Activated gamma-delta T cell (primary cell): ENCODE data around the gene ACYP1.
"Not testable (repeated sequence)": the region's sequence is repeated elsewhere in the genome, so short reads cannot be mapped to it uniquely, and the experiment has no call there.

Source experiments
- DNase-seq: peaks from one replicate; lab custom pipeline; 2025; lab: John Stamatoyannopoulos, UW

ACYP1 gene

DNA sequence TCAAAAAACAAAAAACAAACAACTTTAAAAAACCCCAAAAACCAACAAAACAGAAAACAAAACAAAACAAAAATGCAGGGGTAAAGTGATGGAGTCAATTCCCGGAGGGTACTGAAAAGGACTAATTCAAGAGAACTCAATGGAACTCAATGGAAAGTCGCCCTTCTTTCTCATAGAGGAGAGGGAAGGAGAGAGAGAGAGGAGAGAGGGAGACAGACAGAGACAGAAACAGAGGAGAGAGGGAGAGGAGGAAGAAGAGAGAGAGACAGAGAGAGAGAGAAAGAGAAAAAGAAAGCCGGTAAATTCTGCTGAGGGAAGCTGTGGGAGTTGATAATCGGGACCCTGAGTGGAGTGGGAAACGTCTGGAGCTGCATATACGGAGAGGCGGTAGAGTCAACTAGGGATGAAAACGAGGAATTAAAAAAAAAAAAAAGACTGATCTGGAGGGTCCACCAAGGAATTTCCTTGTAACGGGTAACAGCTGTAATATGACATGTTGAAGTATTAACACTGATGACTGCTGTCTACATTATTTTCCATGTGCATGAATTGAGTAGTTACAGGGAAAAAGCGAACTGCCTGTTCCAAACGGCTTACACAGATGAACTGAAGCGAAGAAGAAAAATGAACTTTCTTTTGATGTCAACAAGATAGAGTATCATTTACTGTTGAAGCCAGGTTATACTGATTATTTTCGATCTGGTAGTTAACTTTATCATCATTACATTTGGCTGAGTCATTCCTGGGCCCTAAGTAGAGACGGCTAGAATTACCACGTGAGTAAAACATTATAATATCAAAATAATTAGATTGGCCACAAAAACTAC, 4.7 kb upstream of the ACYP1 start:
- no peak for DNase-seq

- not testable (repeated sequence) for DNase-seq
These were observed 3.9 kb upstream of the ACYP1 start for GRCh38 chr14:75067765-75068164.

GRCh38 chr14:75067212-75067611, 3.4 kb upstream of the ACYP1 start:
- no peak for DNase-seq

DNA sequence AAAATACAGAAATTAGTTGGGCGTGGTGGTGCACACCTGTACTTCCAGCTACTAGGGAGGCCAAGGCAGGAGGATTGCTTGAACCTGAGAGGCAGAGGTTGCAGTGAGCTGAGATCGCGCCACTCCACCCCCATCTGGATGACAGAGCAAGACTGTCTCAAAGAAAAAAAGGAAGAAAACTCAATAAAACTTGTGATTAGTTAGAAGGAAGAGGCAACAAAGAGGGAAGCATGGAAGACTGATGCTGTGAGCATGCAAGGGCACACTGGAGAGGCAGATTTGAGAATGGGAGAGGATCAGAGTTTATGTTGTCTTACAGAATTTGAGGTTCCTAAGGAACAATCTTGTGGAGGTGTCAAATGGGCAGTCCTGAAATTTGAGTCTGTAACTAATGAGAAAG, 2.9 kb upstream of the ACYP1 start:
- no peak for DNase-seq

- DNase-seq, result no peak
These were observed 362 bp upstream of the ACYP1 start for GRCh38 chr14:75064205-75064567.

GRCh38 chr14:75063013-75063412, 811 bp downstream of the ACYP1 start:
- no peak for DNase-seq

DNA sequence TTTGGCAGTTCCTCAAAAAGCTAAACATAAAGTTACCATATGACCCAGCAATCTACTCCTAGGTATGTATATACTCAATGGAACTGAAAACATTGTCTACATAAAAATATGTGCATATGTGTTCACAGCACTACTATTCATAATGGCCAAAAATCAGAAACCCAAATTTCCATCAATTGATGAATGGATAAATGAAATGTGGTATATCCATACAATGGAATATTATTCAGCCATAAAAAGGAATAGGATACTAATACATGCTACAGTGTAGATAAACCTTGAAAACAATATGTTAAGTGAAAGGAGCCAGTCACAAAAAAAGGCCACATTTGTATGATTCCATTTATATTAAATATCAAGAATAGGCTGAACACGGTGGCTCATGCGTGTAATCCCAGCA, 3.4 kb downstream of the ACYP1 start:
- no peak for DNase-seq

DNA sequence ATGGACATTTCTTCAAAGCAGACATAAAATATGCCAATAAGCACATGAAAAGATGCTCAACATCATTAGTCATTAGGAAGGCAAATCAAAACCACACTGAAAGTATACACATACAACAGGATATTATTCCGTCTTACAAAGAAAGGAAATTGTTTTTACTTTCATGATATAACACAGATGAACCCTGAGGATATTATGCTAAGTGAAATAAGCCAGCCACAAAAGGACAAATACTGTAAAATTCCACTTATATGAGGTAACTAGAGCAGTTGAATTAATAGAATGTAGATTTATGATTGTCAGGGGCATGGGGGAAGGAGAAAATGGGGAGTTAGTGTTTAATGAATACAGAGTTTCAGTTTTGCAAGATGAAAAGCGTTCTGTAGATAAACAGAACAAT, 4.2 kb downstream of the ACYP1 start:
- no peak for DNase-seq

DNA sequence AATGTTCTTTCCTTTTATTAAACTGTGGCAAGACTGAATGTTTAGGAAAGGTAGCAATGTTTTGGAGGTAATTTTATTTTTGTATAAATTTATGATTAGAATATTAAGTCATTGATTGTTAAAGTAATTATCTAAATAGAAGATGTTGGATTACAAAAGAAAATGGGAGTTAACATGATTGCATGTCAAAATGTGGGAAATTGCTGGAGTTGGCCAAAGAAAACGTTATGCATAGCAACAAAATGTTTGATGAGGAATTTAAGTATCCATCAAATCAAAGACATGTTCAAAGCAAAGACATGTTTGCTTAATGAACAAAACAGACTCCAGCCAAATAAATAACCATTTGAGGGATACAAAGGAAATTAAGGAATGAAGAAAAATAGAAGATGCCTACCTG, 9.4 kb downstream of the ACYP1 start:
- DNase-seq, result no peak

- no peak for DNase-seq
These were observed 10.2 kb downstream of the ACYP1 start for GRCh38 chr14:75053396-75054291.

GRCh38 chr14:75051556-75051899, 12.3 kb downstream of the ACYP1 start:
- no peak for DNase-seq

GRCh38 chr14:75050852-75051555, 12.8 kb downstream of the ACYP1 start, which contains the start of gene MLH3:
Gene MLH3, minus strand, starts transcription at chr14:75051467. Its CDS starts 1,812 bp downstream, at chr14:75049655.
- DNase-seq, result peak; percentile 58

GRCh38 chr14:75049731-75050201, 14.1 kb downstream of the ACYP1 start:
- DNase-seq, result no peak

GRCh38 chr14:75049136-75049535, 14.7 kb downstream of the ACYP1 start:
- no peak for DNase-seq

DNA sequence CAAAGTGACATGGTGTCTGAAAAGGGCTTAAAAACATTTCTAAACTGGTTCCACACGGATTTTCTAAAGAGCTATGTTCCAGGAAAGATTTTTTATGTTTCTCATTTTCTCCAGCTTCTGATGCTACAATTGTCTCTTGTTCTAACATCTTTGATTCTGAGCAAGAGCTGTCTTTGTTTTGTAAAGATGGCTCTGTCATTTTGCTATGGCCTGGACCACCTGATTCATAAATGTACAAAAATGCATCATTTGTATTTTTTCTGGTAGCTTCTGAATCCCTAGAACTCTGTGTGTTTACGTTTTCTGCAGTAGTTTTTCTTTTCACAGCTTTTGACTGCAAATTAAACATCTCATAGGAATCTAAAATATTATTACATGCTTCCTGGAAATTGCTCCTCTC, 15.7 kb downstream of the ACYP1 start:
- no peak for DNase-seq

DNA sequence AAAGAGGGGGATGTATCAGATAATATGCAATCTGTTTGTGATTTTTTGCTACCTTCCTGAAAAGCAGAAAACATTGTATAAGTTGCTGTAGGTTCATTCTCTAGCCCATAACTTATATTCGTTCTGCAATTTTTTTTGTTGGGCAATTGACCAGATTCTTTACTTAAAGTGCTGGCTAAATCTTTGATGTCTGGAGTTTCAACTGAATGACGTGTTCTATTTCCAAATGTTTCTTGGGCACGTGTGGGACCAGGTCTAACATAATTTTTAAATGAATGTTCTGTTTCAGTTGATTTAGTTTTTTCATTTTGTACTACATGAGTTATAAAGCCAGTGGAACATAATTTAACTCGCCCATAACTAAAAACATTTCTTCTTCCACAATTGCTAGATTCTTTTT, 16.3 kb downstream of the ACYP1 start:
- no peak for DNase-seq

GRCh38 chr14:75046899-75047298, 16.9 kb downstream of the ACYP1 start:
- no peak for DNase-seq

DNA sequence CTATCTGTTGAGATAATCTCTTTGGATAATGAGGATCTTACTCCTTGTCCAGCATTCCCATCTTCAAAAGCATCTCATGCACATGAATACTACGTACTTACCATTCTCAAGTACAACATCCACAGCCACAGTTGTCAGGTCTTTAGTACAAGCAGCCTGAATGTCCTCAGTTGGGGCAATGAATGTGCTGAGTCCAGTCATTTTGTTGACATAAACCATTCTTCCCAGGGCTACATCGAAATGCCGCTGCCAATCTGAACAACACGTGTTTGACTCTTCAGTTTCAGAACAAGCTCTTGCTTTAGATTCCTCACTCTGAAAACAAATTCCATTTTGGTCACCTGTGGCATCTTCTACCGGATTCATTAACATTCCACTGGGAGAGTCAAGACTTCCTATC, 17.5 kb downstream of the ACYP1 start:
- no peak for DNase-seq

GRCh38 chr14:75044752-75045151, 19.1 kb downstream of the ACYP1 start:
- DNase-seq, result no peak

GRCh38 chr14:75044322-75044721, 19.5 kb downstream of the ACYP1 start:
- no peak for DNase-seq

- DNase-seq, result no peak
These were observed 21.8 kb downstream of the ACYP1 start for GRCh38 chr14:75042035-75042434.

- no peak for DNase-seq
These were observed 22.2 kb downstream of the ACYP1 start for GRCh38 chr14:75041613-75042012.
